ENCODE measurements around the gene PGGHG.
"Not testable (repeated sequence)": the region's sequence is repeated elsewhere in the genome, so short reads cannot be mapped to it uniquely, and the experiment has no call there.

PGGHG gene

DNA sequence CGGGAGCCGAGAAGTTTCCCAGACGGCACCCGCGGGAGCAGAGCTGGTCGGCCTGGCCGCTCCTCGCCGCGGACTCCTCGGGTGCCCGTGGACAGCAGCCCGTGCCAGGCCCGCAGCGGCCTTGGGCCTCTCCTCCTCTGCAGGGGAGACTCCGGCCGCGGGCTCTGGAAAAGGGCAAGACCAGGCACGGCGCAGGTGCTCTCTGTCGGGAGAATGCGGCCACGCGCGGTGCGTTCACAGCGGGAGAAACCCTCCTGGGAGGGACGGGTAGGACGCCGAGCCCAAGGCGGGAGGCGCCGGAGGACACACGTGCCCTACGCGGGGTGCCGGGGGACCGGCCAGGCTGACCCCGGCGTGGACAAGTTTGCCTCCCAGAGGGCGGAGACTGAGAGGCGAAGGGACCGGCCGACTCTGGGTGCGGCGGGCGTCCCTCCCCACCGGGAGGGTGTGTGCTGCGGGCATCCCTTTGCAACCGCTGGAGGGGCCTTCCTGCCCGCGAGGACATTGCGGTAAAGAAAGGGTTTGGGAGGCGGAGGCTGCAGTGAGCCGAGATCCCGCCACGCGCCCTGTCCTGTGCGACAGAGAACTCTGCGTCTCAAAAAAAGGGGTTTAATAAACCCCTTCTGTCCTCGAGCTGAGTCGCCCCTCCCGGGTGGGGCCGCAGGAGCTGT, 27.2 kb downstream of the PGGHG start:
- H2AFZ ChIP-seq (ENCODE audit: low read length): no peak overlapping the region
- H3K9ac ChIP-seq (ENCODE audit: low read length): no peak overlapping the region
- no peak overlapping the region for H3K4me3 ChIP-seq (ENCODE audit: low read depth, low read length, poor library complexity, severe bottlenecking)
- H3K4me1 ChIP-seq (ENCODE audit: insufficient read depth, low read length, severe bottlenecking): peaks cover 8% of the 10 kb centered on the region
- H3K9me3 ChIP-seq (ENCODE audit: low read length): no peaks in the 10 kb centered on the region
- no peaks in the 10 kb centered on the region for H3F3A ChIP-seq (ENCODE audit: insufficient read depth, low read length)
- no peak overlapping the region for H3K4me2 ChIP-seq (ENCODE audit: low read length)
- no peaks in the 10 kb centered on the region for H4K20me1 ChIP-seq (ENCODE audit: insufficient read depth, low read length)
- TF ChIP-seq EZH2 (IDR thresholded peaks at IDR 0.05; ENCODE audit: borderline replicate concordance, low read length): no peak
- H3K36me3 ChIP-seq (ENCODE audit: insufficient read depth, low read length): no peaks in the 10 kb centered on the region
- no peaks in the 10 kb centered on the region for H3K9me2 ChIP-seq (ENCODE audit: low read depth, low read length)
- no peaks in the 10 kb centered on the region for H3K79me2 ChIP-seq (ENCODE audit: insufficient read depth, low read length)
- H3K27me3 ChIP-seq (ENCODE audit: insufficient read depth, low read length): peaks cover 10% of the 10 kb centered on the region
- no peak overlapping the region for H3K27ac ChIP-seq (ENCODE audit: low read depth, low read length, poor library complexity, severe bottlenecking)

- no peaks in the 10 kb centered on the region for H3K9me3 ChIP-seq (ENCODE audit: low read length)
- H2AFZ ChIP-seq (ENCODE audit: low read length): no peak overlapping the region
- TF ChIP-seq EZH2 (IDR thresholded peaks at IDR 0.05; ENCODE audit: borderline replicate concordance, low read length) (no peak), CTCF (IDR thresholded peaks at IDR 0.05; ENCODE audit: low read length) (no peak)
- H3F3A ChIP-seq (ENCODE audit: insufficient read depth, low read length): no peaks in the 10 kb centered on the region
- H3K36me3 ChIP-seq (ENCODE audit: insufficient read depth, low read length): no peaks in the 10 kb centered on the region
- no peak overlapping the region for H3K4me3 ChIP-seq (ENCODE audit: low read depth, low read length, poor library complexity, severe bottlenecking)
- H3K27me3 ChIP-seq (ENCODE audit: insufficient read depth, low read length): peaks cover 7% of the 10 kb centered on the region
- H3K4me2 ChIP-seq (ENCODE audit: low read length): no peak overlapping the region
- no peaks in the 10 kb centered on the region for H4K20me1 ChIP-seq (ENCODE audit: insufficient read depth, low read length)
- H3K27ac ChIP-seq (ENCODE audit: low read depth, low read length, poor library complexity, severe bottlenecking): no peak overlapping the region
- H3K9me2 ChIP-seq (ENCODE audit: low read depth, low read length): no peaks in the 10 kb centered on the region
- no peaks in the 10 kb centered on the region for H3K79me2 ChIP-seq (ENCODE audit: insufficient read depth, low read length)
- no peak overlapping the region for H3K9ac ChIP-seq (ENCODE audit: low read length)
- H3K4me1 ChIP-seq (ENCODE audit: insufficient read depth, low read length, severe bottlenecking): peaks cover 8% of the 10 kb centered on the region
Measured at GRCh38 chr11:316891-317301, 28.0 kb downstream of the PGGHG start.

DNA sequence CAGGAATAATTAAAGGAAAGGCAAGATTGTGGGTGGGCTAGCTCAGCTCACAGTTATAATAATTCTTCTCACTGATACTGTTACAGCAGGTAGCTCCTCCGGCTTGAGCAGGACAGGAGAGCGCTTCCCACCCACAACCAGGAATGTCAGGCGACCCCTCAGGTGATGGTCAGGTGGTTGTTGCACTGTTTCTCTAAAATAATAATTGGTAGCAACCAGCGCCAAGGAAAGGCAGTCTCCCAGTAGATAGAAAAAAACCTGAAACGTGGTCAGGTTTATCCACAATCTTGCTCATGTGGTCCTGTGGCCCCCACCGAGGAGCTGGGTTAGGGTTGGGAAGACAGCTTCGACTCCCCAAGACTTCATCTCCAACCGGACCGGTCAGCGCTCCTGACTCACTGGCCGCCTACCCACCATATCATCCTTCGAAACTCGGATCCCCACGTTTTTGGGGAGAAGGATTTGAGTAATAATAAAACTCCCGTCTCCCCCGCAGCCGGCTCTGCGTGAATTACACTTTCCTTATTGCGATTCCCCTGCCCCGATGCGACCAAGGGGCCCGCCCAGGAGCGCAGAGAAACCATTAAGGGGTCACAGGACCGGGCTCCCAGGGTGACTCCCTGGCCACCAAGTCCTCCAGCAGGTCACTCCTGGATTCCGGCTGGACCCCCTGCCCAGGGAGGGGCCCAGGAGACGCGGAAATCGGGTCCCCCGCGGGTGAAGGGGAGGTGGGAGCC, 28.9 kb downstream of the PGGHG start:
- not testable (repeated sequence) for H3K9me3 ChIP-seq (ENCODE audit: low read length); H3K9me2 ChIP-seq (ENCODE audit: low read depth, low read length); H3K36me3 ChIP-seq (ENCODE audit: insufficient read depth, low read length); H4K20me1 ChIP-seq (ENCODE audit: insufficient read depth, low read length); H3K27me3 ChIP-seq (ENCODE audit: insufficient read depth, low read length); H2AFZ ChIP-seq (ENCODE audit: low read length); H3K9ac ChIP-seq (ENCODE audit: low read length); H3K4me3 ChIP-seq (ENCODE audit: low read depth, low read length, poor library complexity, severe bottlenecking); H3K4me1 ChIP-seq (ENCODE audit: insufficient read depth, low read length, severe bottlenecking); H3K79me2 ChIP-seq (ENCODE audit: insufficient read depth, low read length); H3K4me2 ChIP-seq (ENCODE audit: low read length); H3F3A ChIP-seq (ENCODE audit: insufficient read depth, low read length); H3K27ac ChIP-seq (ENCODE audit: low read depth, low read length, poor library complexity, severe bottlenecking)

- not testable (repeated sequence) for H3K27ac ChIP-seq (ENCODE audit: low read depth, low read length, poor library complexity, severe bottlenecking); H3F3A ChIP-seq (ENCODE audit: insufficient read depth, low read length); H4K20me1 ChIP-seq (ENCODE audit: insufficient read depth, low read length)
Measured at GRCh38 chr11:318405-319120, 29.6 kb downstream of the PGGHG start.

GRCh38 chr11:319121-319887, 30.4 kb downstream of the PGGHG start:
- not testable (repeated sequence) for H3K9ac ChIP-seq (ENCODE audit: low read length); H3K4me1 ChIP-seq (ENCODE audit: insufficient read depth, low read length, severe bottlenecking); H3K4me3 ChIP-seq (ENCODE audit: low read depth, low read length, poor library complexity, severe bottlenecking); H3K36me3 ChIP-seq (ENCODE audit: insufficient read depth, low read length); H2AFZ ChIP-seq (ENCODE audit: low read length); H3K9me3 ChIP-seq (ENCODE audit: low read length); H4K20me1 ChIP-seq (ENCODE audit: insufficient read depth, low read length); H3F3A ChIP-seq (ENCODE audit: insufficient read depth, low read length); H3K27me3 ChIP-seq (ENCODE audit: insufficient read depth, low read length); H3K9me2 ChIP-seq (ENCODE audit: low read depth, low read length); H3K79me2 ChIP-seq (ENCODE audit: insufficient read depth, low read length); H3K27ac ChIP-seq (ENCODE audit: low read depth, low read length, poor library complexity, severe bottlenecking); H3K4me2 ChIP-seq (ENCODE audit: low read length)

More at GRCh38 chr11:318405-319120, 29.6 kb downstream of the PGGHG start:
- not testable (repeated sequence) for H2AFZ ChIP-seq (ENCODE audit: low read length); H3K79me2 ChIP-seq (ENCODE audit: insufficient read depth, low read length); H3K9me2 ChIP-seq (ENCODE audit: low read depth, low read length); H3K9ac ChIP-seq (ENCODE audit: low read length); H3K27me3 ChIP-seq (ENCODE audit: insufficient read depth, low read length); H3K4me3 ChIP-seq (ENCODE audit: low read depth, low read length, poor library complexity, severe bottlenecking); H3K36me3 ChIP-seq (ENCODE audit: insufficient read depth, low read length); H3K4me2 ChIP-seq (ENCODE audit: low read length); H3K9me3 ChIP-seq (ENCODE audit: low read length); H3K4me1 ChIP-seq (ENCODE audit: insufficient read depth, low read length, severe bottlenecking)

DNA sequence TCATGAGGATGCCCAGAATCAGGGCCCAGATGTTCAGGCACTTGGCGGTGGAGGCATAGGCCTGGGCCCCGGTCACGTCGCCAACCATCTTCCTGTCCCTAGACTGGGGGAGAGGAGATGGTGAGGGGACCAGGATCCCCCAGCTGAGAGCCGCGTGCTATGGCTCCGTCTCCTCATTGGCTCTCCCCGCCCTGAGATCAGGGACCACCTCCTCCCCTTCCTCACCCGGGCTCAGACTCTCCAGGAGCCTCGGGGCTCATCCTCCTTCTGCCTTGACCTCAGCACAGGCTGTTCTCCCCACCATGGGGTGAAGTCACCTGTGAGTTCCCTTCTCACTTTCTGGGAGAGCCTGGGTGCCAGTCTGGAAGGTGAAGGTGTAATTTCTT, 31.0 kb downstream of the PGGHG start:
- not testable (repeated sequence) for H3K27me3 ChIP-seq (ENCODE audit: insufficient read depth, low read length)

More for the DNA sequence above, 31.0 kb downstream of the PGGHG start:
- not testable (repeated sequence) for H3K4me1 ChIP-seq (ENCODE audit: insufficient read depth, low read length, severe bottlenecking); H3K4me2 ChIP-seq (ENCODE audit: low read length); H3K36me3 ChIP-seq (ENCODE audit: insufficient read depth, low read length); H3F3A ChIP-seq (ENCODE audit: insufficient read depth, low read length); H3K9me3 ChIP-seq (ENCODE audit: low read length); H3K27ac ChIP-seq (ENCODE audit: low read depth, low read length, poor library complexity, severe bottlenecking); H3K4me3 ChIP-seq (ENCODE audit: low read depth, low read length, poor library complexity, severe bottlenecking); H3K79me2 ChIP-seq (ENCODE audit: insufficient read depth, low read length); H4K20me1 ChIP-seq (ENCODE audit: insufficient read depth, low read length); H3K9me2 ChIP-seq (ENCODE audit: low read depth, low read length); H3K9ac ChIP-seq (ENCODE audit: low read length); H2AFZ ChIP-seq (ENCODE audit: low read length)
